ENCODE data around the gene LIMK1. TPM values are rescaled to one million over a fixed set of nuclear protein-coding genes. Genes with fewer than 3 reads are reported as not detected.
A peak's percentile ranks its signal among the peaks of the same experiment; 100 is the strongest.

The LIMK1 gene
- total and polyA plus RNA-seq, 2 donors (not counting 3 experiments of a cell fraction or from before 2014, with no cell fraction given), result 52.9 to 54.5 TPM

DNA sequence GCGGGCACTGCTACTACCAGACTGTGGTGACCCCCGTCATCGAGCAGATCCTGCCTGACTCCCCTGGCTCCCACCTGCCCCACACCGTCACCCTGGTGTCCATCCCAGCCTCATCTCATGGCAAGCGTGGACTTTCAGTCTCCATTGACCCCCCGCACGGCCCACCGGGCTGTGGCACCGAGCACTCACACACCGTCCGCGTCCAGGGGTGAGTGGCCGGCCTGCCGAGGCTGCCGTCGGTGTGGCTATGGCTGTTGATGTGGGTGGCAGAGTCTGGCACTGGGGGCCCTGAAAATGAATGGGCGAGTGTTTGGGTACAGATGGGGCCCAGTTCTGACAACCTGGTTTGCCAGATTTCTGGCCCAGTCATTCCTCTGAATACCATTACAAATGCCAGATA is 15.4 kb downstream of the LIMK1 start:
- CTCF ChIA-PET, result interaction anchor here (0.6 to 1.4 kb wide), 6 partner anchors 8 to 302 kb away, joined by 3 to 10 read pairs (median 3); partner anchors contain the start of gene LIMK1
- peak overlapping the region; percentile 90 for H3K27ac ChIP-seq (ENCODE audit: insufficient read depth, low read depth, low read length)
- H3K36me3 ChIP-seq (ENCODE audit: control insufficient read depth in 2 of 2, extremely low read depth in 1 of 2, insufficient read depth in 2 of 2, low read length in 2 of 2), result peaks cover 4 to 14% of the 10 kb centered on the region in 2 experiments
- H3K27me3 ChIP-seq (ENCODE audit: control insufficient read depth in 2 of 2, insufficient read depth in 2 of 2, low read length in 2 of 2), result no peaks in the 10 kb centered on the region
- no peak overlapping the region for H2AFZ ChIP-seq (ENCODE audit: low read depth, low read length)
- POLR2A ChIA-PET, result no interaction called here
- no peaks in the 10 kb centered on the region for H3K79me2 ChIP-seq (ENCODE audit: control insufficient read depth, insufficient read depth, low read length)
- DNase-seq (ENCODE audit: low read depth, low spot score) (no peak), FAIRE-seq (no peak)
- no peak overlapping the region for H3K4me3 ChIP-seq (replicated peaks in 1 of 3; ENCODE audit: insufficient read depth in 1 of 3, low read depth in 1 of 3, low read length in 3 of 3)
- no peak for TF ChIP-seq POLR2A (IDR thresholded peaks at IDR 0.05; ENCODE audit: low read depth, low read length)
- TF ChIP-seq JUN (IDR thresholded peaks at IDR 0.05; ENCODE audit: borderline replicate concordance, insufficient read depth, insufficient read length, low read depth), result no peak
- TF ChIP-seq MAX (IDR thresholded peaks at IDR 0.05; ENCODE audit: insufficient read depth, insufficient read length), result no peak
- no peak for TF ChIP-seq FOS (IDR thresholded peaks at IDR 0.05; ENCODE audit: borderline replicate concordance, insufficient read depth, low read length)
- TF ChIP-seq CTCF (IDR thresholded peaks at IDR 0.05; ENCODE audit: extremely low read depth in 1 of 2, insufficient read depth in 1 of 2, low read depth in 1 of 2, low read length in 2 of 2), result no peak
- no peaks in the 10 kb centered on the region for H3K9me3 ChIP-seq (replicated peaks; ENCODE audit: control insufficient read depth, insufficient read depth, low read length)
- no peak overlapping the region for H3K9ac ChIP-seq (replicated peaks; ENCODE audit: extremely low read depth, insufficient read depth, low read length)
- no TSS peak for BruUV-seq (replicated peaks)
- H3K4me1 ChIP-seq (ENCODE audit: control insufficient read depth, extremely low read depth, insufficient read depth, low read length), result peaks cover 18% of the 10 kb centered on the region
- H3K9me1 ChIP-seq (replicated peaks; ENCODE audit: control insufficient read depth, extremely low read depth, insufficient read depth, low read length), result no peaks in the 10 kb centered on the region
- H4K20me1 ChIP-seq (replicated peaks; ENCODE audit: control insufficient read depth, extremely low read depth, insufficient read depth, low read length), result no peaks in the 10 kb centered on the region
- dilution Hi-C loops (cut with MboI; ENCODE audit: extremely low pct_ligation_motif_present, low sequenced_read_pairs), result no loop called here
- no peak overlapping the region for H3K4me2 ChIP-seq (ENCODE audit: insufficient read depth, low read length)
- intact Hi-C loops (cut with micrococcal nuclease), result loop anchor here (10.0 kb wide), 1 partner anchor 176 kb away; no protein-coding TSS in a partner anchor
